ENCODE results near the gene CFAP46.

DNA sequence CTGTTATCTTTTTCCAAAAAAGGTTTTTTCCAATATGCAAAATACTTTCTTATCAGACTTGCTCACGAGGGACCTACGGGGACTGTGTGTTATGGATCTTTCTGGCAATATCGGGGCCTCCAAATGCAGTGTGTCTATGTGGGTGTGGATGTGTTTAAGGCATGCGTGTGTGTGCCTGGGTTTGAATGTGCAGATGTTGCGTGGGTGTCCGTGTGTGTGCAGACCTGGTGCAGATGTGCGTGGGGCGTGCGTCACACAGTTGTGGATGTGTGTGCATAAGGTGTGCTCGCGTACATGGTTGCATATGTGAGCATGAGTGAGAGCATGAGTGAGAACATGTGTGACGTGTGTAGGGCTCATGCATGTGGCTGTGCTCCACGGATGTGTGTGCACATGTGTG lies 176.1 kb downstream of the CFAP46 start:
- no peak for TF ChIP-seq TAF1 (conservative IDR thresholded peaks at IDR 0.05)
- no peak for TF ChIP-seq RXRA (IDR thresholded peaks at IDR 0.05)
- TF ChIP-seq, protein P1, sequence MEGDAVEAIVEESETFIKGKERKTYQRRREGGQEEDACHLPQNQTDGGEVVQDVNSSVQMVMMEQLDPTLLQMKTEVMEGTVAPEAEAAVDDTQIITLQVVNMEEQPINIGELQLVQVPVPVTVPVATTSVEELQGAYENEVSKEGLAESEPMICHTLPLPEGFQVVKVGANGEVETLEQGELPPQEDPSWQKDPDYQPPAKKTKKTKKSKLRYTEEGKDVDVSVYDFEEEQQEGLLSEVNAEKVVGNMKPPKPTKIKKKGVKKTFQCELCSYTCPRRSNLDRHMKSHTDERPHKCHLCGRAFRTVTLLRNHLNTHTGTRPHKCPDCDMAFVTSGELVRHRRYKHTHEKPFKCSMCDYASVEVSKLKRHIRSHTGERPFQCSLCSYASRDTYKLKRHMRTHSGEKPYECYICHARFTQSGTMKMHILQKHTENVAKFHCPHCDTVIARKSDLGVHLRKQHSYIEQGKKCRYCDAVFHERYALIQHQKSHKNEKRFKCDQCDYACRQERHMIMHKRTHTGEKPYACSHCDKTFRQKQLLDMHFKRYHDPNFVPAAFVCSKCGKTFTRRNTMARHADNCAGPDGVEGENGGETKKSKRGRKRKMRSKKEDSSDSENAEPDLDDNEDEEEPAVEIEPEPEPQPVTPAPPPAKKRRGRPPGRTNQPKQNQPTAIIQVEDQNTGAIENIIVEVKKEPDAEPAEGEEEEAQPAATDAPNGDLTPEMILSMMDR (IDR thresholded peaks at IDR 0.05; ENCODE audit: low read depth, low read length, missing input control): no peak
- no peak for TF ChIP-seq SP1 (IDR thresholded peaks at IDR 0.05)
- no peak for TF ChIP-seq FOXA1 (IDR thresholded peaks at IDR 0.05)
- TF ChIP-seq, protein P2, sequence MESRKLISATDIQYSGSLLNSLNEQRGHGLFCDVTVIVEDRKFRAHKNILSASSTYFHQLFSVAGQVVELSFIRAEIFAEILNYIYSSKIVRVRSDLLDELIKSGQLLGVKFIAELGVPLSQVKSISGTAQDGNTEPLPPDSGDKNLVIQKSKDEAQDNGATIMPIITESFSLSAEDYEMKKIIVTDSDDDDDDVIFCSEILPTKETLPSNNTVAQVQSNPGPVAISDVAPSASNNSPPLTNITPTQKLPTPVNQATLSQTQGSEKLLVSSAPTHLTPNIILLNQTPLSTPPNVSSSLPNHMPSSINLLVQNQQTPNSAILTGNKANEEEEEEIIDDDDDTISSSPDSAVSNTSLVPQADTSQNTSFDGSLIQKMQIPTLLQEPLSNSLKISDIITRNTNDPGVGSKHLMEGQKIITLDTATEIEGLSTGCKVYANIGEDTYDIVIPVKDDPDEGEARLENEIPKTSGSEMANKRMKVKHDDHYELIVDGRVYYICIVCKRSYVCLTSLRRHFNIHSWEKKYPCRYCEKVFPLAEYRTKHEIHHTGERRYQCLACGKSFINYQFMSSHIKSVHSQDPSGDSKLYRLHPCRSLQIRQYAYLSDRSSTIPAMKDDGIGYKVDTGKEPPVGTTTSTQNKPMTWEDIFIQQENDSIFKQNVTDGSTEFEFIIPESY (IDR thresholded peaks at IDR 0.05): no peak
- TF ChIP-seq, protein P3, sequence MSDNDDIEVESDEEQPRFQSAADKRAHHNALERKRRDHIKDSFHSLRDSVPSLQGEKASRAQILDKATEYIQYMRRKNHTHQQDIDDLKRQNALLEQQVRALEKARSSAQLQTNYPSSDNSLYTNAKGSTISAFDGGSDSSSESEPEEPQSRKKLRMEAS (IDR thresholded peaks at IDR 0.05): no peak

Measured in liver (tissue), 3 donors.